ENCODE results near the gene MYO3B.

DNA sequence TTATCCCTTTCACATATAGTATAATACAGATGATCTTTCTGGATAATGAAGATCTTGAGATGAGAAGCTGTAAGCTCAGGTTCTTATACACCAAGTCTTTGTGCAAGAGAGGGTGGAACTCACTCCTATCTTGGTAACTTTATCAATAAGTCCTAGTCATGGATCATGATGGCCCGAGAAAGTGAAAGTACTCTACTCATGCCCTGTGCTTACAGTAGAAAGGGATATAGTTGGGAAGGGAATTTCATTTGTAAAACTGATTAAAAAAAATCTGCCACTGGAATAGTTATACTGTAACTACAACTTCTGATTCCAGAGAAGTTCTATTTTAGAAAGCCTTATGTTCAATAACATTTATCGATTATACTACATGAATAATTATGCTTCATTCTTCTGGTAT, 51.8 kb downstream of the MYO3B start:
- TF ChIP-seq, protein P1, sequence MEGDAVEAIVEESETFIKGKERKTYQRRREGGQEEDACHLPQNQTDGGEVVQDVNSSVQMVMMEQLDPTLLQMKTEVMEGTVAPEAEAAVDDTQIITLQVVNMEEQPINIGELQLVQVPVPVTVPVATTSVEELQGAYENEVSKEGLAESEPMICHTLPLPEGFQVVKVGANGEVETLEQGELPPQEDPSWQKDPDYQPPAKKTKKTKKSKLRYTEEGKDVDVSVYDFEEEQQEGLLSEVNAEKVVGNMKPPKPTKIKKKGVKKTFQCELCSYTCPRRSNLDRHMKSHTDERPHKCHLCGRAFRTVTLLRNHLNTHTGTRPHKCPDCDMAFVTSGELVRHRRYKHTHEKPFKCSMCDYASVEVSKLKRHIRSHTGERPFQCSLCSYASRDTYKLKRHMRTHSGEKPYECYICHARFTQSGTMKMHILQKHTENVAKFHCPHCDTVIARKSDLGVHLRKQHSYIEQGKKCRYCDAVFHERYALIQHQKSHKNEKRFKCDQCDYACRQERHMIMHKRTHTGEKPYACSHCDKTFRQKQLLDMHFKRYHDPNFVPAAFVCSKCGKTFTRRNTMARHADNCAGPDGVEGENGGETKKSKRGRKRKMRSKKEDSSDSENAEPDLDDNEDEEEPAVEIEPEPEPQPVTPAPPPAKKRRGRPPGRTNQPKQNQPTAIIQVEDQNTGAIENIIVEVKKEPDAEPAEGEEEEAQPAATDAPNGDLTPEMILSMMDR (optimal IDR thresholded peaks at IDR 0.05 in 1 of 3, IDR thresholded peaks at IDR 0.05 in 1 of 3, conservative IDR thresholded peaks at IDR 0.05 in 1 of 3; ENCODE audit: extremely low read depth in 1 of 3, insufficient read depth in 2 of 3, low read length in 3 of 3) = no peak
- TF ChIP-seq EZH2 (IDR thresholded peaks at IDR 0.05; ENCODE audit: low read length) = no peak
